Measurements from ENCODE around the gene SPAG9.
A peak's percentile ranks its signal among the peaks of the same experiment; 100 is the strongest.

Gene SPAG9

DNA sequence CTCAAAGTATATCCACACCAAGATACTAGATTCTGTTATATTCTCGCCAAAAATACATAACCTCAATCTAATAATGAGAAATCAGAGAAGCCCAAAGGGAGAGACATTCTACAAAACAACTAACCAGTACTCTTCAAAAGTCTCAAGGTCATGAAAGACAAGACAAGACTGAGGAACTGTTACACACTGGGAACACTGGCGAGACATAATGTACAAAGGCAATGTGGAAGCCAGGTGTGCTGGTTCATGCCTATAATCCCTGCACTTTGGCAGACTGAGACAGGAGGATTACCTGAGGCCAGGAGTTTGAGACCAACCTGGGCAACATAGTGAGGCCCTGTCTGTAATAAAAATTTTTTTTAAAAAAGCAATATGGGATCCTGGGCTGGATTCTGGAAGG, 85.9 kb downstream of the SPAG9 start:
- DNase-seq: no peak

DNA sequence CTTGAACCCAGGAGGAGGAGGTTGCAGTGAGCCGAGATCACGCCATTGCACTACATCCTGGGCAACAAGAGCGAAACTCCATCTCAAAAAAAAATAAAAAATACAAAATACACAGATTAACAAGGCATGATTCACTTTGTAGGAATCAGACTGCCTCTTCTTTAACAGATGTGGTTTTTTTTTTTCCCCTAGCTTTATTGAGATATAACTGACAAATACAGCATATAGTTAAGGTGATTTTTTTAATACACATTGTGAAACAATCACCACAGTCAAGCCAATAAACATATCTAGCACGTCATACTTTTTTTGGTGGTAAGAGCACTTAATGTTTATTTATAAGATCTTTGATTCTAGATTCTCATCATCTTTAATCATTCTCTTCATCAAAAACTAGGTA, 87.8 kb downstream of the SPAG9 start:
- no peak for DNase-seq

DNA sequence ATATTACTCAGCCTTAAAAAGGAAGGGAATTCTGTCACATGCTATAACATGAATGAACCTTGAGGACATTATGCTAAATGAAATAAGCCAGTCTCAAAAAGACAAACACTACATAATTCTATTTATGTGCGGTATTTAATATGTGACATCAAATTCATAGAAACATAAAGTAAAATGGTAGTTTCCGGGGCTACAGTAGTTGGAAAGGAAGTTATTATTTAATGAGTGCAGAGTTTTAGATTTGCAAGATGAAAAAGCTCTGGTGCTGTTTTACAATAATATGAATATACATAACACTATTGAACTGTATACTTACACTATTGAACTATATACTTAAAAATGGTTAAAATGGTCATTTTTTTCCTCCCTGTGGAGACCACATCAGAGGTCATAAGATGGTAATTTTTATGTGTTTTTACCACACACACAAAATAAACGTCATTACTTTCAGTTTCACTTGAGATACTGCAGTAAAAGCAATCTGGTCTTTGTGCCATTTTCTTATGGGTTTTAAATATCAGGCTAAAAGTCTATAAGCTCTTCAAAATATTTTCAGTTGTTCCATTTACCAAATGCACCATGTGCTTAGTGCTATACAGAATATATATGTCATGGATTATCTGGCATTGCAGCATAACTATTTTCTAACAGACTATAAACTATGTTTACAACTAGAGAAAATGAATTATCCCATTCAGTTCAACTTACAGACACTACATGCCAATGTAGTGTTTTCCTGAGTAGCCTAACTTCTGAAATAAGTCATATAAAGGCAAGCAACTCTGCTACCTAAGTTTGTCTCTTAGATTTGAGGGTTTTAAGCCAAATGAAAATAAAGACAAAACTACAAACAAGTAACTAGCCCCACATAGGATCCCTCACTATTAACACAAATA, 90.9 kb downstream of the SPAG9 start:
- peak; percentile 55 for DNase-seq

DNA sequence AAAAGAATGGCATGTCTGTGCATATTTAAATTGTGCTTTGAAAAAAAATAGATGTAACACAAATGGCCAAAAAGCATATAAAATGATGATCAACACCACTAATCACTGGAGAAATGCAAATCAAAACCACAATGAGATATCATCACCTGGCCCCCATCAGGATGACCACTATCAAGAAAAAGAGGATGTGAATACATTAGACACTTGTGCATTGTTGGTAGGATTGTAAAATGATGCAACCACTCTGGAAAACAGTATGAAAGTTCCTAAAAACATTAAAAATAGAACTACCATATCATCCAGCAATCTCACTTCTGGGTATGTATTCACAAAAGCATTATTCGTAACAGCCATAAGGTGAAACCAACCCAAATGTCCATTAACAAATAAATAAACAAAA, 91.5 kb downstream of the SPAG9 start:
- no peak for DNase-seq

DNA sequence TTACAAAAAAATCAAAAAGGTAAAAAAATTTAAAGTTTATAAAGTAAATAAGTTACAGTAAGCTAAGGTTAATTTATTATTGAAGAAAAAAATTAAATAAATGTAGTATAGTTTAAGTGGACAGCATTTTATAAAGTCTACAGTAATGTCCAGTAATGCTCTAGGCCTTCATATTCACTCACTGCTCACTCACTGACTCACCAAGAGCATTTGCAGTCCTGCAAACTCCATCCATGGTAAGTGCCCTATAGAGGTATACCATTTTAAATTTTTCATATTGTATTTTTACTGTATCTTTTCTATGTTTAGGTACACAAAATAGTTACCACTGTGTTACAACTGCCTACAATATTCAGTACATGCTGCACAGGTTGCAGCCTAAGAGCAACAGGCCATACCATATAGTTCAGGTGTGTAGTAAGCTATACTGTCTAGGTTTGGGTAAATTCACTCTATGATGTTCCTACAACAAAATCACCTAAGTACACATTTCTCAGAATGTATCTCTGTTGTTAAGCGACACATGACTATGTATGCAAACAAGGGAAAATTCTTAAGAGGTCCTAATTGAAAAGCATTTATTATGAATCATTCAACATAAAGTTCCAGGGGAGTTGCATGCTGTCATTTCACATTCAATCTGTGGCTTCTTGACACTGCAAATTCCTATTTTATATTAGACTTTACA, 92.3 kb downstream of the SPAG9 start:
- DNase-seq: no peak

DNA sequence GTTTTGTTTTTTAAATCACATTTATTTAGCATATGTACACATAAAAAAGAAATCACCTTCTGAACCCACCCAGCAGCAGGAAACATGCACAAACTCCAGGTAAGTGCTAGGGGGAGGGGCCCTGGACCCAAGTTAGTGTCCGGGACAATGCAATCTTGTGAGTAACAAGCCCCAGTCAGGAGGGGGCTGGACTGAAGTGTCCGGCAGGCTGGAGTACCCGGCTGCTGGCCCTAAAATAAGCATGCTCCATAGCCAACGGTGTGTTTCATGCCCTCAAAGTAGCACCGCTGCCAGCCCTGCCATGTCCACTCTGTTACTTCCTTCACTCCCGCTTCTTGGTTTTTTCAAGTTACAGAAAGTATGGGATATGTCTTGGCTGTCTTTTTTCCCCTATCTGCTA, 102.1 kb downstream of the SPAG9 start:
- DNase-seq: no peak

DNA sequence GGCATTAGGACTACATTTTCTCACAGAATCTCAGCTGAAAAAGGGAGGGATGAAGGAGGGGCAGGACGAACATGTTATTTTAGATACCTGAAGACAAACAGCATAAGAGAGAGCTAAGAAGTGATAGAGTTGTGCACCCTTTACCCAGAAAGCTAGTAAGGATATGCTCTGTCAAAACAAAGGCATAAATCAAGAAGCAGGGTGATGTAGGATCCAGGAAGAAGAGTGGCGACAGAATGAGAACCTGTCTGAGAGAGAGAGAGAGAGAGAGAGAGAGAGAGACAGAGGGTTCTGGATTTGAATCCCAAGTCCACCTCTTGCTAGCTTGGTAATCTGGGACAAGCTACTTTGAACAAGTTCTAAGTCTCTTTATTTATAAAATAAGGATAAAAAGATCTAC, 103.4 kb downstream of the SPAG9 start:
- DNase-seq: no peak

DNA sequence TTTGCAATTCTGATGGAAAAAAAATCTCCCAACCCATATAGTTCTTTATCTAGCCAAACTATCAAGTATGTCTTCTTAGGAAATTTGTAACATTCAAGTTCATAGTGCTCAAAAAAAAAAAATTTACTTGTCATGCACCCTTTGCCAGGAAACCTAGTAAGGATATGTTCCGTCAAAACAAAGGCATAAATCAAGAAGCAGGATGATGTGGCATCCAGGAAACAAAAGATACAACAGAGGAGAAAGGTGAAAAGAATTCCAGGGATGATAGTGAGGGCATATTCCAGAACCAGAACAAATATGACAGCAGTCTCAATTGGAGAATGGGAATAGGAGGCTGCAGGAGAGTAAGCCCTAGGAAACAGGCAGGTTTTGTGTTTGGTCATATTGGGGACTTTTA, 104.6 kb downstream of the SPAG9 start:
- DNase-seq: no peak

DNA sequence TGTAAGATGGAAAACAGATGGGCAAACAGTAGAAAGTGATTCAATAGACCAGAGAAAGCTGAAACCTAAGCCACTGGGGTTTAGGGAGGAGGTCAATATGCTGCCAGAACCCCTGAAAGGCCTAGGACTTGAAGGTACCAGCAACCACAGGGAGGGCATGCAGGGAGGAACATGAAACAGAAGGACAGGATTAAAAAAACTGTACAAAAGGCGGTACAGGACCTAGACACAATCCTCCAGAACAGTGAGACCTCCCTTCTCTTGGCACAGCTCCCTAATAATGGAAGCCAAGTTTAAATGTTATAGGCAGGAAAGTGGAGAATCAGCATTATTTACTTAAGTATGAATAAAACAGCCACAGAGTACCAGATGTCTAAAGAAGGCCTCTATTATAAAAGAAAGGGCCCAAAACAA, 105.5 kb downstream of the SPAG9 start:
- DNase-seq: no peak

DNA sequence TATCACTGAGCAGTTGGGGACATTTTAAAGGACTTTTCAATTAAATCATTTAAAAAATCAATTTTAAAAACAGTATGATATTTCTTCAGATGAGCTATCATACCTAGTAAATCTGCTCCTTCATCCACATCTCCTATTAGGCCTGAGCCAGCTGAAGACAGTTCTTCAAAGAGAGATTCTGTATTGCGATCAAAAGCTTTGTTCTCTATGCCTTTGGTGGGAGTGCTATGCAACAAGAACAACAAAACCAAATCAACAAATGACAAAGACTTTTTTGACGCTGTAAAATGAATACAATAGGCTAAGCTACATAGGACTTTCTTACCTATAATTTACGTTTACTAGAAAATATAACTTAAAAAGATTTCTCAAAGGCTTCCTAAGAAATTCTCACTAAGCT, 106.5 kb downstream of the SPAG9 start:
- DNase-seq: no peak

DNA sequence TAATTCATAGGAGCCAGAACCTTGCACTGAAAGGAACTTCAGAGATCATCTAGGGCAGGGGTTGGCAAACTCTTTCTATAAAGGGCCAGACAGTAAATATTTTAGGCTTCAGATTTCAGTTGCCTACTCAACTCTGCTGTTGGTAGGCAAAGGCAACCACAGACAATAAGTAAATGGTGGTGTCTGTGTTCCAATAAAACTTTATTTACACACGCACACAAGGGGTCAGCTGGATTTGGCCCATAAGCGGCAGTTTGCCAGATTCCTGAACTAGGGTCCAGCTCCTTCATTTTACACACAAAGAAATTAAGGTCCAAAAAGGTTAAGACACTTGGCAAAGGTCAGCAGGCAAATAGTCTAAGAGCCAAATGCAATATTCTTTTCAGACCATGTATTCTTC, 107.3 kb downstream of the SPAG9 start:
- DNase-seq: no peak

DNA sequence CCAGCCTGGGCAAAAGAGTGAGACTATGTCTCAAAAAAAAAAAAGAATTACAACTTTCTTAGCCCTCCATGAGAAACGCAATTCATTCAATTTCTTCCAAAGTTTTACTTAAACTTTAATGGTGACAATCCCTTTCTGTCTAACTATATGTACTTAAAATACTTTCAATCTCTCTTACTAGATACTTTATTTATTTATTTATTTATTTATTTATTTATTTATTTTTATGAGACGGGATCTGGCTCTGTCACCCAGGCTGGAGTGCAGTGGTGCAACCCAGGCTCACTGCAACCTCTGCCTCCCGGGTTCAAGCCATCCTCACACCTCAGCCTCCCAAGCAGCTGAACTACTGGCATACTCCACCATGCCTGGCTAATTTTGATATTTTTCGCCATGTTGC, 108.1 kb downstream of the SPAG9 start:
- no peak for DNase-seq

DNA sequence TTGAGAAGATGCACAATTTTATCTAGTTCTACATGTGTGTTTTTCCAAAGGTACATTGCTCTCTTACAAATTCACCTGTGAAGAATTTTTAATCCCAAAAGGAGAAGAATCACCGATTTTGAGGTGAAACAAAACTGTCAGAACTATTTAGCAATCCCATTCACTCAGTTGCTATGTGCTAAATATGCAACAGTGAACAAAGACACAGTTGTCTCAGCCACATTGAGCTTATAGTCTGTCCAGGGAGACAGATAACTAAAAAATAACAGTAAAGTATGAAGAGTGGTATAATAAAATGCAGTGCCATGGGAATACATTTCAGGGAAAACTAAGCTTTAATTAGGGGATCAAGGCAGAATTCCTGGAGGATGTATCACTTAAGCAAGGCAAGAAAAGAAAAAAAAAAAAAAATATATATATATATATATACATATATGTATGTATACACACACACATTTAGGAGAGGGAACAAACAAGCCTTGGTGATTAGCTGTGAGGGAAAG, 110.4 kb downstream of the SPAG9 start:
- DNase-seq: no peak

DNA sequence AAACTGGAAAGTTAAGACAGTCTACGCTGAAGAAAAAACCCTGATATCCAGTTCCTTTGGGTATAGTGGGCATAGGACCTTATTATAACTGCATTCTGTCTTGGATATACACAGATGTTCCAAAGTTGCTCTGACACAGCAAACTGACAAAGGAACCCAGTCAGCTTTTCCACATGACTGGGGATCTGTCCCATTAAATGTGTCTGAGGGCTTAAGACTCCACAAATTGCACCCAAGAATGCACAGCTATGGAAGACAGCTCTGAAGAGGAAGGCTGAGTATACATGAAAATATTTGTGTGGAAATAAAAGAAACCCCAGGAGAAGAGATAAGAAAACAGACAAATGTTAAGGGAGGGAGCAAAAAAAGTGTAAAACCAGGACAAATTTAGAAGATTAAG, 114.1 kb downstream of the SPAG9 start:
- DNase-seq: no peak

DNA sequence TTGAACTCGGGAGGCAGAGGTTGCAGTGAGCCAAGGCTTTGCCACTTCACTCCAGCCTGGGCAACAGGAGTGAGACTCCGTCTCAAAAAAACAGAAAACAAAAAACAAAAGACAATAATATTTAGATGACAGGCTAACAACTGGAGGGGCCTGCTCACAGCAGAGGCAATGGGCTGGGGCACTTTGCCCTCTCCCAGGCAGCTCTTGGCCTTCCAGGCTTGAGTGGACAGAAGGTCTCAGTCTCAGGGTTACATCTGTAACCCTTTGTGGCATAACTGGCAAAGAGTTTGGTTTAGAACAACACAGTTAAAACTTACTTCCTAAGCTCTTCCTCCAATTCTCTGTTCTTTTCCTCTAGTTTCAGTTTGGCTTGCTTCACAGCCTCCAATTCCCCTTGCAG, 114.9 kb downstream of the SPAG9 start:
- DNase-seq: no peak

DNA sequence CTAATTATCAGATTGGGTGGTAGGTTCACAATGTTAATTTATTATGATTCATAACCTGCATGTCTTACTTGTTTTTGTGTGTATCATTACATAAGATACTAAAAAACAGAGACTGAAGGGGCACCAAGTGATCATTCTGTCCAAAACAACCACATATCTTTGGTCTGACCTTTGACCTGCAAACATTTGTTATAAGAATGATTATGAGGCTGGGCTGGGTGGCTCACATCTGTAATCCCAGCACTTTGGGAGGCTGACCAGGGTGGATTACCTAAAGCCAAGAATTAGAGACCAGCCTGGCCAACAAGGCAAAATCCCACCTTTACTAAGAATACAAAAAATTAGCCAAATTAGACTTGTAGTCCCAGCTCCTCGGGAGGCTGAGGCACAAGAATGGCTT, 116.4 kb downstream of the SPAG9 start:
- DNase-seq: no peak

DNA sequence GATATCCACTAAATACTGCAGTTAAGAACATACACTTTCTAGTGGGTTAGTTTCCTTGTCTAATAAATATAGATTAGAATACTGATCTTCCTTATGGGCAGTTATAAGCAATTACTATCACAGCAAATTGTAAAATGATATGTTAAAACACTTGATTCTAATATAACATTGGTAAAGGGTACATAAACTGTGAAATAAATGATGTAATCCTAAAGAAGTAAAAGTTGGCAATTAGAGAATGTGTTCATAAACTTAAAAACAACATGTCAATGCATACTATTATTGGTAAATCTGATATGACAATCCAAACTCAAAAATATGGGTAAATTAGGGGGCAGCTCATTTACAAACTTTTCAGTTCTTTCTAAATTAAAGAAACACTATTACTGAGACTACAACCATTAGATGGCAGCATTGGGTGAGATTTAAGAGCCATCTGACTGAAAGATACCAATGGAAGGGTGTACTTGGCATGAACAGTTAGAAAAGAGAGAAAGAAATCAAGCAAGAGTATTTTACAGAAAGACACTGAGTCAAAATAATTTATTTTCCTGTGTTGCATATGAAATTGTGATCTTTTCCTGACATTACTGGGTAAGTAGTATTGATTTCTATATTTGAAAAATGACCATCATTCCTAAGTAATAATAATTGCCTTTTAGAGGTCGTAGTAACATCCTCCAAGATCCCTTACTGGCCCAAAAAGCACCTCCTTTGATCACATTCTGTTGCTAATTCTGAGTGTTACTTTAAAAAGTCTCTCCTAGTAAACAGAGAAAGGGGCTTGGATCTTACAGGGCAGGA, 119.6 kb downstream of the SPAG9 start:
- DNase-seq: peak; percentile 57

DNA sequence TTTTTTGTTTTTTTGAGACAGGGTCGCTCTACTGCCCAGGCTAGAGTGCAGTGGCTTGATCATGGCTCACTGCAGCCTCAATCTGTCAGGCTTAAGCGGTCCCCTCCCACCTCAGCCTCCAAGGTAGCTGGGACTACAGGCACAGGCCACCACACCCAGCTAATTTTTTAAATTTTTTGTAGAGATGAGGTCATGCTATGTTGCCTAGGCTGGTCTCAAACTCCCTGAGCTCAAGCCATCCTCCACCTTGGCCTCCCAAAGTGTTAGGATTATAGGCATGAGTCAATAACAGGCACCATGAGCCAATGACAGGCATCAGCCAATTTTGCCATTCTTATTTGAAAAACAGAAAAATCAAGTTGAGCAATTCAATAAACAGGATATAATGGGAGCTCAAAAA, 125.0 kb downstream of the SPAG9 start:
- DNase-seq: no peak

DNA sequence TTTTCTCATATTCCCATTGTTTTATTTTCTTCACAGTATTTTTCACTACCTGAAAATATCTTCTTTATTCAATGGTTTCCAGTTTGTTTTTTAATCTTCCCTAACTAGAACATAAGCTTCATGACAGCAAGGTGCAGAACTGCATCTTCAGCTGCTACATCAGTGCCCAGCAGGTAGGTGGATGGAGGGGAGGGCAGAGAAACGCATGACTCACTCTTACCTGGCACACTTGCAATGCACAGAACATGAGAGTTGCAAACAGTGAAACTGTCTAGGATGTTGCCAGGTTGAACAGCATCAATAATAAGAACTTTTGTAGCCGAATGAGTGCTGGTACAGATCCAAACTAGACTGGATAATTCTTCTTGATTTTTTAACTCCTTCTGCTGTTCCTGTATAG, 127.1 kb downstream of the SPAG9 start:
- no peak for DNase-seq

DNA sequence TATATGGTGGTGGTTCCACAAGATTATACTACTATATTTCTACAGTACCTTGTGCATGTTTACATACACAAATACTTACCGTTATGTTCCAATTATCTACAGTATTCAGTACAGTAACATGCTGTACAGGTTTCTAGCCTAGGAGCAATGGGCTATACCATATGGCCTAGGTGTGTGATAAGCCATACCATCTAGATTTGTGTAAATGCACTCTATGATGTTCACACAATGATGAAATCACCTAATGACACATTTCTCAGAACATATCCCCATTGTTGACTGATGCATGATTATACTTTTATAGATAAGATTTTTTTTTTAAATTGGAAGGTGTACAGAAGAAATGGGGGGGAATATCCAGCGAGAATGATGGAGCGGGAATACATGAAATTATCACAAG, 131.5 kb downstream of the SPAG9 start:
- DNase-seq: no peak

DNA sequence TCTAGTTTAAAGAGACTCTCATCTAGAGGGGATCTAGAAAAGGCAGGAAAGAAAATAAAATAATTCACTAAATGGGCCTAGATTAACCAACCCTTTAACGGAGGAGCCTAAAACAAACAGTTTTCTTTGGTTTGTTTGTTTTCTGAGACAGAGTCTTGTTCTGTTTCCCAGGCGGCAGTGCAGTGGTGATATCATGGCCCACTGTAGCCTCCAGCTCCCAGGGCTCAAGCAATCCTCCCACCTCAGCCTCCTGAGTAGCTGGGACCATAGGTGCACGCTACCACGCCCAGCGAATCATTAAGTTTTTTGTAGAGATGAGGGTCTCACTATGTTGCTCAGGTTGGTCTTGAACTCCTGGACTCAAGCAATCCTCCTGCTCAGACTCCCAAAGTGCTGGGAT, 132.2 kb downstream of the SPAG9 start:
- no peak for DNase-seq

DNA sequence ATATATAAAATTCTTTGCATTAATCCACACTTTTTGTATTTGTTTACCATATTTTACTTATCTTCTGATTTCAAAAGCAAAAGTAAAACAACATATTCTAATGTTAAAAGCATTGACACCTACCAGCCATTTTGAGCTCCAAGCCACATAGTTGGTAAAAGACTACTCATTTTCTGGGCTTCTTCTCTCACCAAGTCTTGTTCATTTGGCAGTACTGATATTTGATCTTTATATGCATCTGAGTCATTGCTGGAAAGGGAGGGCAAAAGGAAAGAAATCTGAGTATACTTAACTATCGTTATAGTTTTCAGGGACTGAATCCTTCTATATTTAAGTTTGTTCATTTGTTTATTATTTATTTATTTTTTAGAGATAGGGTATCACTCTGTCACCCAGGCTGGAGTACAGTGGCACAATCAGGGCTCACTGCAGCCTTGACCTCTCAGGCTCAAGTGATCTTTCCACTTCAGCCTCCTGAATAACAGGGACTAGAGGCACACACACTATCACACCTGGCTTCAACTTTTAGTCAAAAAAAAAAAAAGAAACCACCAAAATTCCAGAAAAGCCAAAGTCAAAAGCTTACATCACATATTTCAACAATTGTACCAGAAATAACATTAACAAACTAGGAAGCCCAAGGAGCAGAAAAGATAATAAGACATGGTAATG, 133.5 kb downstream of the SPAG9 start:
- DNase-seq: no peak

DNA sequence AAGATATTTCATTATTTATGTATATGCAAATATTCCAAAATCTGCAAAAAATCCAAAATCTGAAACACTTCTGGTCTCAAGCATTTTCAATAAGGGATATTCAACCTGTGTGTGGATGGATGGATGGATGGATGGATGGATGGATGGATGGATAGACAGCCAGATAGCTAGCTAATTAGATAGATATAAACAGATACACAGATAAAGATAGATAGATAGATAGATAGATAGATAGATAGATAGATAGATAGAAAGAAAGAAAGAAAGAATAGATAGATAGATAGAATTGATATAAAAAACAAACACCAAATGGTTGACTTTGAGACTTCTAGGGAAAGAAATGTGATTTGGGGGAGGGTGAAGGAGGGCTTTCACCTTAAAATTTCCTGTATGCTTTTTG, 139.4 kb downstream of the SPAG9 start:
- DNase-seq: no peak
